ENCODE results near the gene CLEC16A. TPM values are rescaled to one million over a fixed set of nuclear protein-coding genes. Genes with fewer than 3 reads are reported as not detected.

Gene CLEC16A
- total RNA-seq, 1 donor from 2014 or later = 7.8 TPM

GRCh38 chr16:11156401-11156800 is 212.0 kb downstream of the CLEC16A start:
- no peak overlapping the region for H3K4me3 Mint-ChIP-seq
- Histone ChIP-seq H3F3A (ENCODE audit: low read depth) (no peaks in the 10 kb centered on the region), H3K36me3 (no peaks in the 10 kb centered on the region), H3K9me3 (ENCODE audit: low read depth) (no peaks in the 10 kb centered on the region), H3K9ac (no peak overlapping the region), H4K20me1 (ENCODE audit: low read depth) (no peaks in the 10 kb centered on the region), H3K4me2 (no peak overlapping the region), H3K79me2 (ENCODE audit: low read depth) (no peaks in the 10 kb centered on the region), H3K4me1 (peaks cover 6% of the 10 kb centered on the region), H3K27me3 (no peaks in the 10 kb centered on the region), H3K27ac (no peak overlapping the region), H3K4me3 (no peak overlapping the region), H2AFZ (replicated peaks) (no peak overlapping the region)
- H3K9me3 Mint-ChIP-seq = no peaks in the 10 kb centered on the region
- H3K27ac Mint-ChIP-seq = no peak overlapping the region
- H3K36me3 Mint-ChIP-seq = no peaks in the 10 kb centered on the region
- H3K4me1 Mint-ChIP-seq = peaks cover 15% of the 10 kb centered on the region
- DNase-seq (ENCODE audit: low spot score) = no peak
- TF ChIP-seq EZH2 (IDR thresholded peaks at IDR 0.05) (no peak), EZH2phosphoT487 (IDR thresholded peaks at IDR 0.05) (no peak)
- TF ChIP-seq, protein P1, sequence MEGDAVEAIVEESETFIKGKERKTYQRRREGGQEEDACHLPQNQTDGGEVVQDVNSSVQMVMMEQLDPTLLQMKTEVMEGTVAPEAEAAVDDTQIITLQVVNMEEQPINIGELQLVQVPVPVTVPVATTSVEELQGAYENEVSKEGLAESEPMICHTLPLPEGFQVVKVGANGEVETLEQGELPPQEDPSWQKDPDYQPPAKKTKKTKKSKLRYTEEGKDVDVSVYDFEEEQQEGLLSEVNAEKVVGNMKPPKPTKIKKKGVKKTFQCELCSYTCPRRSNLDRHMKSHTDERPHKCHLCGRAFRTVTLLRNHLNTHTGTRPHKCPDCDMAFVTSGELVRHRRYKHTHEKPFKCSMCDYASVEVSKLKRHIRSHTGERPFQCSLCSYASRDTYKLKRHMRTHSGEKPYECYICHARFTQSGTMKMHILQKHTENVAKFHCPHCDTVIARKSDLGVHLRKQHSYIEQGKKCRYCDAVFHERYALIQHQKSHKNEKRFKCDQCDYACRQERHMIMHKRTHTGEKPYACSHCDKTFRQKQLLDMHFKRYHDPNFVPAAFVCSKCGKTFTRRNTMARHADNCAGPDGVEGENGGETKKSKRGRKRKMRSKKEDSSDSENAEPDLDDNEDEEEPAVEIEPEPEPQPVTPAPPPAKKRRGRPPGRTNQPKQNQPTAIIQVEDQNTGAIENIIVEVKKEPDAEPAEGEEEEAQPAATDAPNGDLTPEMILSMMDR (IDR thresholded peaks at IDR 0.05) = no peak
- H3K27me3 Mint-ChIP-seq (ENCODE audit: insufficient read depth, low read depth) = no peaks in the 10 kb centered on the region

GRCh38 chr16:11157143-11157542 is 212.8 kb downstream of the CLEC16A start:
- DNase-seq (ENCODE audit: low spot score) = no peak
- TF ChIP-seq, protein P1 (IDR thresholded peaks at IDR 0.05) = no peak
- no peak for TF ChIP-seq EZH2 (IDR thresholded peaks at IDR 0.05)
- no peak for TF ChIP-seq EZH2phosphoT487 (IDR thresholded peaks at IDR 0.05)
- no peaks in the 10 kb centered on the region for H3K4me1 ChIP-seq
- Mint-ChIP-seq H3K27me3 (ENCODE audit: insufficient read depth, low read depth) (no peaks in the 10 kb centered on the region), H3K4me3 (no peak overlapping the region), H3K27ac (no peak overlapping the region), H3K4me1 (peaks cover 14% of the 10 kb centered on the region), H3K36me3 (no peaks in the 10 kb centered on the region), H3K9me3 (no peaks in the 10 kb centered on the region)
- H2AFZ ChIP-seq (replicated peaks) = no peak overlapping the region
- no peak overlapping the region for H3K4me3 ChIP-seq
- no peaks in the 10 kb centered on the region for H3K27me3 ChIP-seq
- H4K20me1 ChIP-seq (ENCODE audit: low read depth) = no peaks in the 10 kb centered on the region
- no peaks in the 10 kb centered on the region for H3K79me2 ChIP-seq (ENCODE audit: low read depth)
- no peaks in the 10 kb centered on the region for H3K9me3 ChIP-seq (ENCODE audit: low read depth)
- no peak overlapping the region for H3K9ac ChIP-seq
- H3K27ac ChIP-seq = no peak overlapping the region
- H3K36me3 ChIP-seq = no peaks in the 10 kb centered on the region
- H3F3A ChIP-seq (ENCODE audit: low read depth) = no peaks in the 10 kb centered on the region
- no peak overlapping the region for H3K4me2 ChIP-seq

DNA sequence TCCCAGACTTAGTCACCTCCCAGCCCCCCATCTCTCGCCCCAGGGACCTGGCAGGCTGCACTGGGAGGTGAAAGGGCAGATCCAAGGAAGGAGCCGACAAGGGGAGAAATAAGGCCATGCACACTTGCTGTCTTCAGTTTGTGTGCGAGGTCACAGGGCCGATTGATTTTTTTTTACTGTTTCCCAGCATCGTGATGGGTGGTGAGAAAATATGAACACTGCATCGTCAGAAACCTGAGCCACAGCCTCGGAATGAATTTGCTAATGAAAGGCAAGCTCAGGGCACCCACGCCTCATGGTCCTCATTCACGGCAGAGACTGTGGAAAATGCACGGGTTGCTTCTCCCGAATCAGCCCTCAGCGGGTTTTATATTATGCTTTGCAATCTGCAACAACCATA is 213.7 kb downstream of the CLEC16A start:
- DNase-seq (ENCODE audit: low spot score) = no peak
- no peak for TF ChIP-seq EZH2phosphoT487 (IDR thresholded peaks at IDR 0.05)
- TF ChIP-seq EZH2 (IDR thresholded peaks at IDR 0.05) = no peak
- TF ChIP-seq, protein P1 (IDR thresholded peaks at IDR 0.05) = no peak
- no peaks in the 10 kb centered on the region for H3K36me3 ChIP-seq
- Mint-ChIP-seq H3K9me3 (no peaks in the 10 kb centered on the region), H3K4me1 (peaks cover 21% of the 10 kb centered on the region), H3K4me3 (no peak overlapping the region), H3K27ac (peak overlapping the region; percentile 59), H3K36me3 (no peaks in the 10 kb centered on the region), H3K27me3 (ENCODE audit: insufficient read depth, low read depth) (no peaks in the 10 kb centered on the region)
- H3K27ac ChIP-seq = no peak overlapping the region
- H2AFZ ChIP-seq (replicated peaks) = no peak overlapping the region
- no peak overlapping the region for H3K4me3 ChIP-seq
- H3K27me3 ChIP-seq = no peaks in the 10 kb centered on the region
- H3K79me2 ChIP-seq (ENCODE audit: low read depth) = no peaks in the 10 kb centered on the region
- H4K20me1 ChIP-seq (ENCODE audit: low read depth) = no peaks in the 10 kb centered on the region
- H3K4me1 ChIP-seq = no peaks in the 10 kb centered on the region
- H3K4me2 ChIP-seq = no peak overlapping the region
- H3K9me3 ChIP-seq (ENCODE audit: low read depth) = no peaks in the 10 kb centered on the region
- H3F3A ChIP-seq (ENCODE audit: low read depth) = no peaks in the 10 kb centered on the region
- no peak overlapping the region for H3K9ac ChIP-seq
